K562 (cell line): ENCODE results near the gene EEF2K. TPM values are rescaled to one million over a fixed set of nuclear protein-coding genes. Genes with fewer than 3 reads are reported as not detected.

Experiments used
- ATAC-seq: fragments of 200-7000 bp; cut with Tn5 transposase; 3 replicates; pipeline ENCODE4 v1.9.1; 2020; ENCODE audit warnings: moderate library complexity
- BruUV-seq: library from RNA; stranded (reverse); fragments of 400-500 nt; replicated peaks from 2 replicates; lab custom pipeline; 2021; lab: Mats Ljungman, UMichigan
- CTCF ChIA-PET: fragments of 300-600 bp; formaldehyde crosslinking; extraction: SDS; loops from one replicate; lab custom pipeline; 2021; ENCODE audit warnings: low intra/inter-chr PET ratio; lab: Yijun Ruan, JAX
- POLR2A ChIA-PET: fragments of 300-600, 350-650 bp; sonication (Branson Sonifier 250); formaldehyde crosslinking; extraction: SDS; loops from one replicate; lab custom pipeline; 2021; ENCODE audit warnings: antibody characterized with exemption, inconsistent platforms; lab: Yijun Ruan, JAX
- DNase-seq, 4 experiments: peaks; one replicate each; pipeline versions ENCODE4 v3.0.0 to v3.0.0-alpha.2; 2011 to 2018; ENCODE audit warnings: low spot score in 3 of 4, mixed read lengths in 3 of 4; ENCODE audit errors: extremely low read depth in 1 of 4
- FAIRE-seq: peaks from 2 replicates; lab custom pipeline; 2011; peaks lifted over from hg19 to GRCh38; lab: Jason Lieb, UNC
- H2AFZ ChIP-seq: 2 replicates; pipeline ENCODE4 v1.6.0; 2011; ENCODE audit warnings: low read depth, low read length, control low read depth, inconsistent platforms
- H3K27ac ChIP-seq: fragments of 200-600 bp; 3 replicates; pipeline ENCODE4 v1.8.0; 2011; ENCODE audit warnings: low read depth, mild to moderate bottlenecking, control low read depth, inconsistent platforms, low read length, moderate library complexity, mixed read lengths; ENCODE audit errors: extremely low read depth
- H3K27me3 ChIP-seq, 2 experiments: fragments of 300-600 bp in 1 of 2; 2 replicates in 1 of 2; 3 replicates in 1 of 2; pipeline versions ENCODE4 v1.6.0 to v1.8.0; 2011; ENCODE audit warnings: inconsistent platforms in 2 of 2, low read length in 2 of 2, mild to moderate bottlenecking in 1 of 2, mixed read lengths in 1 of 2, moderate library complexity in 1 of 2; ENCODE audit not compliant: control insufficient read depth in 2 of 2, insufficient read depth in 2 of 2
- H3K36me3 ChIP-seq: fragments of 300-600 bp; 3 replicates; pipeline ENCODE4 v1.8.0; 2011; ENCODE audit warnings: mild to moderate bottlenecking, low read length, inconsistent platforms; ENCODE audit not compliant: control insufficient read depth, insufficient read depth
- H3K4me1 ChIP-seq, 2 experiments: fragments of 200-600 bp in 1 of 2; replicated peaks in 1 of 2; 2 replicates in 1 of 2; 3 replicates in 1 of 2; pipeline versions ENCODE4 v1.5.1 to v1.8.0; 2011; ENCODE audit warnings: inconsistent platforms in 2 of 2, low read length in 2 of 2, mild to moderate bottlenecking in 1 of 2, mixed read lengths in 1 of 2, moderate library complexity in 1 of 2; ENCODE audit not compliant: control insufficient read depth in 2 of 2, insufficient read depth in 2 of 2
- H3K4me2 ChIP-seq: 2 replicates; pipeline ENCODE4 v1.6.1; 2011; ENCODE audit warnings: low read length, control low read depth, inconsistent platforms, mixed read lengths; ENCODE audit not compliant: insufficient read depth
- H3K4me3 ChIP-seq: fragments of 200-600 bp; sonication (generic), shearing (Covaris generic); 2 replicates; pipeline ENCODE4 v1.5.1; 2016; ENCODE audit warnings: control low read depth, inconsistent platforms
- H3K79me2 ChIP-seq: fragments of 200-600 bp; 3 replicates; pipeline ENCODE4 v1.8.0; 2011; ENCODE audit warnings: low read length, inconsistent platforms; ENCODE audit not compliant: control insufficient read depth, insufficient read depth
- H3K9ac ChIP-seq, 2 experiments: 2 replicates each; pipeline versions ENCODE4 v1.6.0 to v1.6.1; 2011; ENCODE audit warnings: low read depth in 2 of 2, low read length in 2 of 2, control low read depth in 1 of 2, inconsistent platforms in 1 of 2, mild to moderate bottlenecking in 1 of 2, mixed read lengths in 1 of 2; ENCODE audit not compliant: insufficient read depth in 1 of 2
- H3K9me1 ChIP-seq: one replicate; pipeline ENCODE4 v1.6.0; 2011; ENCODE audit warnings: inconsistent platforms, mild to moderate bottlenecking, low read length, moderate library complexity; ENCODE audit not compliant: control insufficient read depth, insufficient read depth
- H3K9me3 ChIP-seq: replicated peaks from 2 replicates; pipeline ENCODE4 v1.5.1; 2011; ENCODE audit warnings: low read depth, low read length, inconsistent platforms; ENCODE audit not compliant: control insufficient read depth, insufficient read depth
- H4K20me1 ChIP-seq: replicated peaks from 2 replicates; pipeline ENCODE4 v1.6.1; 2011; ENCODE audit warnings: low read length, inconsistent platforms, mixed read lengths; ENCODE audit not compliant: control insufficient read depth, insufficient read depth
- IRF2 ChIP-seq: sonication (generic); formaldehyde crosslinking; IDR thresholded peaks from 2 replicates; pipeline ENCODE4 v1.8.1; 2022; ENCODE audit warnings: mild to moderate bottlenecking, missing genetic modification reagents
- POLR2G ChIP-seq: fragments of 200-400 bp; formaldehyde crosslinking; IDR thresholded peaks from 2 replicates; pipeline ENCODE4 v1.6.1; 2017; ENCODE audit warnings: low read depth, mild to moderate bottlenecking, antibody characterized with exemption, low read length, moderate library complexity
- THAP12 ChIP-seq: fragments of 250-450 bp; sonication (Bioruptor Pico); IDR thresholded peaks from 2 replicates; pipeline ENCODE4 v1.9.0; 2021; ENCODE audit warnings: mild to moderate bottlenecking, inconsistent platforms
- WGBS: fragments of 100-300 bp; shearing (Covaris generic); methylation state at CpG from one replicate; pipeline ENCODE4 v1.1.6; 2016; ENCODE audit warnings: low coverage, mixed read lengths; ENCODE audit not compliant: insufficient coverage; ENCODE audit errors: missing lambda C conversion rate; 5-methylcytosine and 5-hydroxymethylcytosine counted together
- in situ Hi-C: fragments of 300-500 bp; cut with MboI; formaldehyde crosslinking; loops from 4 replicates; pipeline ENCODE4 v1.15.0; 2018; ENCODE audit warnings: inconsistent platforms, mixed read lengths
- intact Hi-C: fragments of 100-400 bp; cut with micrococcal nuclease; formaldehyde crosslinking; loops from 2 replicates; pipeline ENCODE4 v1.14.2; 2022
- polyA plus RNA-seq, 8 experiments: library from polyadenylated mRNA; depleted of rRNA in 4 of 8; stranded (reverse) in 5 of 8; unstranded in 3 of 8; fragments of >200 nt; fragmentation: Nextera tagmentation in 2 of 8; fragmentation: Illumina TruSeq in 1 of 8; extraction: Ambion mirVana in 2 of 8; extraction: Trizol in 1 of 8; gene quantifications; 2 replicates each; pipeline versions ENCODE4 v1.2.1 to v1.2.3, GENCODE V29; 2011 to 2014; ENCODE audit warnings: inconsistent platforms in 1 of 8, missing spikeins in 1 of 8
- total RNA-seq, 7 experiments: library from RNA; depleted of rRNA in 6 of 7; stranded (reverse); fragments of >200 nt in 6 of 7; fragmentation: Illumina TruSeq in 2 of 7; extraction: Trizol in 2 of 7; gene quantifications; 2 replicates each; pipeline versions ENCODE4 v1.2.1 to v1.2.3, GENCODE V29; 2011 to 2021; ENCODE audit warnings: low replicate concordance in 1 of 7

Gene EEF2K
- total and polyA plus RNA-seq, 9 of the 15 experiments (the other 6 are each of a cell fraction or from before 2014, with no cell fraction given): 3.0 to 35.2 (median 12.2) TPM

- in situ Hi-C loops (no loop called here), intact Hi-C loops (loop anchor here (10.0 kb wide), 1 partner anchor 1137 kb away; no protein-coding TSS in a partner anchor)
- no peak for TF ChIP-seq THAP12
- TF ChIP-seq POLR2G: peak; percentile 27; the same call in 1 of the 2 replicates
- 0 out of 2 replicates have a peak, but pooled peaks have one; percentile 70 for TF ChIP-seq IRF2 (CRISPR knock-in tag)
- Histone ChIP-seq H3K9ac (no peak overlapping the region; a peak in 1 of 4 replicates), H3K9me1 (no peaks in the 10 kb centered on the region), H3K79me2 (peaks cover 18% of the 10 kb centered on the region), H4K20me1 (peaks cover 24% of the 10 kb centered on the region), H3K4me2 (no peak overlapping the region), H3K9me3 (no peaks in the 10 kb centered on the region), H3K4me3 (no peak overlapping the region), H2AFZ (no peak overlapping the region), H3K27me3 (no peaks in the 10 kb centered on the region), H3K4me1 (peaks cover 0 to 4% of the 10 kb centered on the region in 2 experiments; a peak in 2 of 5 replicates), H3K27ac (no peak overlapping the region), H3K36me3 (peaks cover 97% of the 10 kb centered on the region)
- ATAC-seq: no peak
- ChIA-PET POLR2A (interaction anchor here (0.7 to 1.6 kb wide), 2 partner anchors 9 to 15 kb away, joined by 3 read pairs; no protein-coding TSS in a partner anchor), CTCF (interaction anchor here (0.7 to 1.1 kb wide), 2 partner anchors 1164 to 1472 kb away, joined by 3 to 9 read pairs; partner anchors contain the start of gene LDAF1)
- no peak for FAIRE-seq
- peak in 1 of 4 experiments; percentile 17 for DNase-seq
- no TSS peak for BruUV-seq
- 98% methylated on average over 10 of the region's 11 CpGs for WGBS
These were observed 116.0 kb downstream of the EEF2K start for GRCh38 chr16:22322021-22322471.
